Measurements from ENCODE around the gene SLC35E4.
"Not testable (repeated sequence)": the region's sequence is repeated elsewhere in the genome, so short reads cannot be mapped to it uniquely, and the experiment has no call there.

Gene SLC35E4

GRCh38 chr22:30649430-30650007, 13.9 kb downstream of the SLC35E4 start:
- FAIRE-seq, result peak; percentile 88
- peak; percentile 85 for DNase-seq (ENCODE audit: low spot score)

GRCh38 chr22:30650508-30651116, 15.0 kb downstream of the SLC35E4 start:
- FAIRE-seq (no peak), DNase-seq (ENCODE audit: low spot score) (no peak)

- DNase-seq (ENCODE audit: low spot score), result no peak
- no peak for FAIRE-seq
These were observed 17.3 kb downstream of the SLC35E4 start for GRCh38 chr22:30652852-30653251.

GRCh38 chr22:30654361-30654760, 18.8 kb downstream of the SLC35E4 start:
- DNase-seq (ENCODE audit: low spot score) (no peak), FAIRE-seq (no peak)

GRCh38 chr22:30655532-30655931, 20.0 kb downstream of the SLC35E4 start:
- FAIRE-seq, result no peak
- no peak for DNase-seq (ENCODE audit: low spot score)

- DNase-seq (ENCODE audit: low spot score) (no peak), FAIRE-seq (no peak)
These were observed 26.5 kb downstream of the SLC35E4 start for GRCh38 chr22:30662040-30662439.

- FAIRE-seq (no peak), DNase-seq (ENCODE audit: low spot score) (no peak)
These were observed 29.2 kb downstream of the SLC35E4 start for GRCh38 chr22:30664798-30665197.

- DNase-seq (ENCODE audit: low spot score) (no peak), FAIRE-seq (no peak)
These were observed 29.7 kb downstream of the SLC35E4 start for GRCh38 chr22:30665266-30665665.

GRCh38 chr22:30665786-30666185, 30.2 kb downstream of the SLC35E4 start:
- FAIRE-seq (no peak), DNase-seq (ENCODE audit: low spot score) (no peak)

GRCh38 chr22:30667107-30667493, 31.5 kb downstream of the SLC35E4 start:
- no peak for DNase-seq (ENCODE audit: low spot score)
- FAIRE-seq, result no peak

GRCh38 chr22:30667494-30668385, 32.2 kb downstream of the SLC35E4 start, which contains the start of gene DUSP18:
Gene DUSP18 (minus strand): TSS chr22:30667875. CDS start chr22:30664003, 3,872 bp downstream.
- no peak for FAIRE-seq

GRCh38 chr22:30668386-30668710, 32.8 kb downstream of the SLC35E4 start:
- DNase-seq (ENCODE audit: low spot score) (no peak), FAIRE-seq (no peak)

More at GRCh38 chr22:30667494-30668385, 32.2 kb downstream of the SLC35E4 start, which contains the start of gene DUSP18:
- DNase-seq (ENCODE audit: low spot score), result peak; percentile 82

GRCh38 chr22:30671071-30671470, 35.5 kb downstream of the SLC35E4 start:
- no peak for FAIRE-seq
- no peak for DNase-seq (ENCODE audit: low spot score)

- DNase-seq (ENCODE audit: low spot score) (no peak), FAIRE-seq (no peak)
These were observed 37.6 kb downstream of the SLC35E4 start for GRCh38 chr22:30673136-30673535.

GRCh38 chr22:30674482-30674881, 38.9 kb downstream of the SLC35E4 start:
- DNase-seq (ENCODE audit: low spot score) (no peak), FAIRE-seq (no peak)

GRCh38 chr22:30675436-30675835, 39.9 kb downstream of the SLC35E4 start:
- FAIRE-seq, result no peak
- no peak for DNase-seq (ENCODE audit: low spot score)

- FAIRE-seq; DNase-seq (ENCODE audit: low spot score): not testable (repeated sequence)
These were observed 41.0 kb downstream of the SLC35E4 start for GRCh38 chr22:30676565-30676964.

- not testable (repeated sequence) for FAIRE-seq; DNase-seq (ENCODE audit: low spot score)
These were observed 44.5 kb downstream of the SLC35E4 start for GRCh38 chr22:30679895-30680690.

GRCh38 chr22:30680991-30681770, 45.6 kb downstream of the SLC35E4 start:
- FAIRE-seq, result no peak
- DNase-seq (ENCODE audit: low spot score), result no peak

- FAIRE-seq, result no peak
- no peak for DNase-seq (ENCODE audit: low spot score)
These were observed 46.2 kb downstream of the SLC35E4 start for GRCh38 chr22:30681831-30682230.

- FAIRE-seq (no peak), DNase-seq (ENCODE audit: low spot score) (no peak)
These were observed 49.6 kb downstream of the SLC35E4 start for GRCh38 chr22:30685178-30685577.
